OCI-M2 (cell line): ENCODE measurements around the gene RUBCNL.
A peak's percentile ranks its signal among the peaks of the same experiment; 100 is the strongest.
"Not testable (repeated sequence)": the region's sequence is repeated elsewhere in the genome, so short reads cannot be mapped to it uniquely, and the experiment has no call there.

ENCODE experiments used
- DNase-seq: peaks from one replicate; lab custom pipeline; 2025; ENCODE audit not compliant: unreplicated experiment; lab: John Stamatoyannopoulos, UW

The RUBCNL gene

DNA sequence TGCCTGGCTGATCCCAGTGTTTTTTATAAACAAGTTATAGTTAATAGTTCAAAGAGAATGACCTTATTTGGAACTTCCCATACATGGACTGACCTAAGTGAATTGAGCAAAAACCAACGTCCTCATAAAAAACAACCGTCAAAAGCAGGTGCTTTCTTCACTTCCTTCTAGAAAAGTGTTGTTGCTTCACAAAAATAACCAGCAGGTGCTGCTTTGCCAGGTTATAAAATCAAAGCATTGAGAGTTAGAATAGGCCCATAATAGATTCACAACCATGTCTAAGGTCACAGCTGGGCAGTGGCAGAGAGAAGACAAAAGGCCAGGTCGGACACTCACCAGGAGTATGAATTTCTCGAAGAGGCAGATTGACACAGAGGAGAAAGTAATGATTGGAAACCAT is 9.5 kb downstream of the RUBCNL start:
- no peak for DNase-seq

DNA sequence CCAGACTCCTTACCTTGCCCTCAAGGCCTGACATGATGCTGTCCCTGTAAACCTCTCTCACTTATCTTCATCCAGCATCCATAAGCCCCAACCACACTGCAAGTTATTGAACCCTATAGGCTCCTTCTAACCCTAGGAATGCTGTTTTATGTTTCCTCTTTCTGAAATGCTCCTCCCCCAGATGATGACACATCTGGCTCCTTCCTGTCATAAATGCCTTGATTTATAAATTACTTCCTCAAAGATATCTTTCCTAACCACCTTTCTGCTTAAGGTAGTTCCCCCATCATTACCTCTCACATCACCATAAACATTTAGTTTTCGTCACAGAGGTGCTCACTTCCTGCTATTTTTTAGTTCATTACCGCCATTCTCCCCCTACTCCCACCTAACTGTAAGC is 12.3 kb downstream of the RUBCNL start:
- DNase-seq: no peak

DNA sequence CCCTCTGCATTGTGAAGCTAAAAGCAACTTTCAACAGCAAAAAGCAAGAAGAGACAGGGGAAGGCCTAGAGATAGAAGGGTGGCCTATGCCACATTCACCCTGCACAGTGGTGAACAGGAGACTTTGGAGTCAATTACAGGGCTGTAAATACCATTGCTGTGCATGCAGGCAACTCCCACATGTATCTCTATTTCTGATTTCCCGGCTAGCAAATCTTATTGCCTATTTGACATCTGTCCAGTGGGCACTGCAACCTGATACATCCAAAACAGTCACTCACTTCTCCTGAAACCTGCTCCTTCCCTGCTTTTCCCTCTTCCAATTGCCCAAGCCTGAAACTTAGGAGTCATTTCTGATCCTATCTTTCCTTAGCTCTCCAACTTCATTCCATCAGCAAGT is 13.4 kb downstream of the RUBCNL start:
- no peak for DNase-seq

DNA sequence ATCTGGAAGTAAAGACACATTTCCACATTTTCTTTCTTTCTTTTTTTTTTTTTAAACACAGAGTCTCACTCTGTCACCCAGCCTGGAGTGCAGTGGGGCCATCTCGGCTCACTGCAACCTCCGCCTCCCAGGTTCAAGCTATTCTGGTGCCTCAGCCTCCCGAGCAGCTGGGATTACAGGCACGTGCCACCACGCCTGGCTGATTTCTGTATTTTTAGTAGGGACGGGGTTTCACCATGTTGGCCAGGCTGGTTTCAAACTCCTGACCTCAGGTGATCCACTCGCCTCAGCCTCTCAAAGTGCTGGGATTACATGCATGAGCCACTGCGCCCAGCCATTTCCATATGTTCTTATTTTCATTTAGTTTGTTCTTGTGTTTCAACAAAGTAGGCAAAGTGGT is 14.1 kb downstream of the RUBCNL start:
- DNase-seq: not testable (repeated sequence)

DNA sequence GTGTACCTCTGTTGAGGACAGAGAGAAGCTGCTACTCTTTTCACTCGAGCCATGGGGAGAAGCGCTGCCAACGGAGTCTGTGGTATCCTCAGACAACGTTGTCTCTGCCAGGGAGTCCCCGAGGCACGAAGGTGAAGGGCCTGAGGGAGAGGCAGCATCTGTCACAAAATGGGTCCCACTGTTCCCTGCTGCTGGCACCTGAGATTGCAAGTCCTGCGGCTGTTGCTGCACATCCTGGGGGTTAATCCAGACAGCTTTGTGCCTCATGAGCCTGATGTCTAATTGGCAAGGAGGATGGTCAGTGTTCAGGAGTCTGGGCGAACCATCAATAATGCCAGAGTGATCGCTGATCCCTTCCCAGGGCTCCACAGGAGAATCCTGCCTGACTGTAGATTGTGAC is 15.0 kb downstream of the RUBCNL start:
- DNase-seq: no peak

DNA sequence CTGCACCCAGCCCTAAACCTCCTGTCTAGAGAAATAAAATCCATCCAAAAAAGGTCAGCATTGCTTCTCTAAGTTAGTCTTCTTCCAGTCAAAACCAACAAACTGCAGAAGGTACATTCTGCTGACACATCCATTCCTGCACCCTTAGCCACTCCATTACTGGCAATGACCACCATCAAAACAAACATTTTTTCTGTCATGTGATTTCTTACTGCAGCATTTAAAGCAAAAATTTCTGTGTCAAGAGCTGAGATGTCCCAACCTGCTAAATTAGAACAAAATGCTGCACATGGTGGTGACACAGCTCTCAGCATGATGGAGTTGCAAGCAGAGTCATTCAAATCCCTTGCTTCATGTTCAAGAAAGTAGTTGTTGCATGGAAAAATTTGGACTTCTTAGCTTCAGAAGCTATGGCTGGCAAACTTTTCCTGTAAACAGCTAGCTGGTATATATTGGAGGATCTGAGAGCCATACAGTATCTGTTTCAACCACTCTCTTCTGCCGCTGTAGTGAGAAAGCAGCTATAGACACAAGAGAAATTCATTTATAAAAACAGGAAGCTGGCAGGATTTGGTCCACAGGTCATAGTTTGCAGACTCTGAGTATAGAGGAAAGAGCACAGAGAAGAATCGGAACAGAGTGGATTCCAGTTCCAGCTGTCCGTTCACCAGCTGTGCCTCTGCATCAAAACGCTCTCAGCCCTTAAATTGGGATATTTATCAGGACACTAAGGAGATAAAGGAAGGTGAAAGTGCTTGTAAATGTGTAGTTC is 17.4 kb downstream of the RUBCNL start:
- no peak for DNase-seq

DNA sequence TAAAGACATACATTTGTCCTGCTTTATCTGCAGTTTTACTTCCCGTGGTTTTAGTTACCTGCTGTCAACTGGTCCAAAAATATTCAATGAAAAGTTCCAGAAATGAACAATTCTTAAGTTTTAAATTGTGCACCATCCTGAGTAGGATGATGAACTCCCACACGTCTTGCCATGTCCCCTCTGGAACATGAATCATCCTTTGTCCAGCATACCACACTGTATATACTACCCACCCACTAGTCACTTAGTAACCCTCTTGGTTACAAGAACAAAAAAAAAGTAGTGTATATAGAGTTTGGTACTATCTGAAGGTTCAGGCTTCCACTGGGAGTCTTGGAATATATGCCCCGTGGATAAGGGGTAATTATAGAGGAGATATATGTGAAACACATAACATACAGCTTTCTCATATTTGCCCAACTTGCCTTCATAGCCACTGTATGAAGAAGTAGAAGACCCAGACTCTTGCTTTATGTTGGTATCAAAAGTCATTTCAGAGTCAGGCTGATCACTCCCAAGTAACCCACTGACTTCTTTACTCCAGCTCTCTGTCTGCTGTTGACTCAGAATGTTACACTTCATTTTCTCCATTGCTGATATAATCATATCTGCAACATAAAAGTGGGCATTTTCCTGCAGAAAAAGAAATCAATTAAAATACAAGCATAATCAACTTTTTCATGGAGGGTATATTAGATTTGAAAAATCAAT is 19.3 kb downstream of the RUBCNL start:
- no peak for DNase-seq

DNA sequence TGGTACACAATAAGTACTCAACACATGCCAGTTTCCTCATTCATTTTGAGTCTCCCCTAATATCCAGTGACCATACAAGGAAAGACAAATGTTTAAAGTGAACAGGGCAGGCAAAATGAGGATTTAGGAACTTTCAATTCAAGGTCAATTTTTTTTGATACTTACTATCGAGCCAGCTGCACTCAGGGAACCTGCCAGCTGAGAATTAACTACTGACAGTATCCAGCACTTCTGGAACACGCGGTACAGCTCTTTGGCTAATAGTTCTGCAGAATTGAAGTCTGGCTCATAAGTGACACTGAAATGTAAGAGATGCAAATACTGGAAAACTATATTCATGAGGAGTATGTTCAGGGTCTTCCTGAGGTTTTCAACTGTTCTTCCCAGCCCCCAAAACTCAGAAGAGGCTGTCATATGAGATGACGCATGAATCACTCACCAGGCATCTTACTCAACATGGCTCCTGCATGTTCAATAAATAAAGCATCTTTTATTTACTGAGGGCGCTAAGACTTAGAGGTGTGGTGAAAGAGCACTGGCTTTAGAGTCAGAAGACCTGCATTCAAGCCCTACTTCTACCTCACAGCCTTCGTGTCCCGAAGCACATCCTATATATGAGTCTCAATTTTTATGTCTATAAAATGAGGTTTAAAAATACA is 25.6 kb downstream of the RUBCNL start:
- DNase-seq: no peak

DNA sequence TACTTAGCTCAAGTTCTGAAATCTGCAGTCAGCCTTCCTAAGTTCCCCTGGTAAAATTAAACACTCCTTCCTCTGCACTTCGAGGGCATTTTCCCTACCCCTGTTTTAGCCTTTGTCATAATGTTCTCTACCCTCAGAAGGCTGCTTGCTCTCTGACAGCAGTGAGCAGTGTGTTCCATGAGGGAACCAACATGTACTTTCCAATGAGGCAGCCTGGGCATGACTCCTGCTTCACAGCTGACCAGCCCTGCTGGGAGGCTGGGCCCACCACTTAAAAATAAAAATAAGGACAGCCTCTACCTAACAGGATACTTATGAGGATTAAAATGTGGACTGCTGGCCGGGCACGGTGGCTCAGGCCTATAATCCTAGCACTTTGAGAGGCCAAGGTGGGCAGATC is 26.4 kb downstream of the RUBCNL start:
- DNase-seq: no peak

DNA sequence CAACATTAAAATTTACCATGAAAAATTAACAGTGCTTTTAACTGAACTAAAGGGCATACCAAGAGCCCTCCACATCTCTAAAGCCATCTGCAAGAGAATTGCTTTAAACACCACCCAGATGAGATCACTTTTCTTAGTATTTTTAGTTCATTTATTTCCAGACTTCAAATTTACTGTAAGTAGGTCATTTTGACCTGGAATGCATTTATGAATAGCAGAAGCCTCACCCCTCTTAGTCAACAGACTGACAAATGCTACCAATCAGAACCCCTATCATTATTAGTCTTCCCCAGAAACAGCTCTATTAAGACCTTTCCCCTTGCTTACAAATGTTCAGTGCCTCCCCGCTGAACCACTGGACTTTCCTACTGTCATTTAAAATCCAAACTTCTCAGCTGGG is 27.3 kb downstream of the RUBCNL start:
- no peak for DNase-seq

DNA sequence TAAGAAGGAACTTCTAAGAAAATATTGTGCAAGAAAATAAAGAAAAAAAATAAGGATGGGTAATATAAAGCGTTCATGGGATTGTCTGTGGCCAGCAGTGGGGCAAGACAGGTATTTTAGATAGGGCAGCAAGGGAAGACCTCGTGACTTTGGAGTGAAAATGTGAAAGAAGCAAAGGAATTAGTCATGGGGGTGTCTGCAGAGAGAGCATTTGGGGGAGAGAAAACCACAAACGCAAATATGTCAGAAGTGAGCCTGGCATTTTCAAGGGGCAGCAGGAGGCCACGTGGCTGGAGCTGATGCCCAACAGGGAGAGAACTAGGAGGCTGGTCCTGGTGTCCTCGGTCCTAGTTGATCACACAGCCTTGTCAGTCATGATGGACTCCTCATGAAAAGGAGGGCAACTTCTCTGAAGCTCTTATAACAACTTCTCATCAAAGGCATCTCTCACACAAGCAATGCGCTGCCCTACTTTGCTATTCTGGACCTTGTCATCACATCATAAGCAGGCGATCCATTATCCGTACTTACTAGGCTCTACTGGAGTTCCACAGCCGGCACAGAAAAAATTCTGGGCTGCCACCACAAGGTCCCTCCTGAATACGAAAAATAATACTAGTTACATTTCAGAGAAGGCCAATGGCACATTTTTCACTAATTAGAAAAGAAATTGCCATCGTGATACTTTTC is 31.0 kb downstream of the RUBCNL start:
- DNase-seq: no peak

DNA sequence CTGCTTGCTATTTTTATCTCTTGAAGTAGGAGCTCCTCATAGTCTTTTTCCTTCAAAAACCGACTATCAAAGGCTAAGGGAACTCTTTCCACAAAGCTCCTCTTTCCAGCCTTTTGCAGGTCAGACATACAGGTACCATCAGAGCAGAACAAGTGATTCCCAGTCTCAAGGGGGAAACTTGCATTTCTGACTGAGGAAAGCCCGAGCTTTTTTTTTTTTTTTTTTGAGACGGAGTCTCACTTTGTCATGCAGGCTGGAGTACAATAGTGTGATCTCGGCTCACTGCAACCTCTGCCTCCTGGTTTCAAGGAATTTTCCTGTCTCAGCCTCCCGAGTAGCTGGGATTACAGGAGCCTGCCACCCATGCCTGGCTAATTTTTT is 32.0 kb downstream of the RUBCNL start:
- DNase-seq: no peak

DNA sequence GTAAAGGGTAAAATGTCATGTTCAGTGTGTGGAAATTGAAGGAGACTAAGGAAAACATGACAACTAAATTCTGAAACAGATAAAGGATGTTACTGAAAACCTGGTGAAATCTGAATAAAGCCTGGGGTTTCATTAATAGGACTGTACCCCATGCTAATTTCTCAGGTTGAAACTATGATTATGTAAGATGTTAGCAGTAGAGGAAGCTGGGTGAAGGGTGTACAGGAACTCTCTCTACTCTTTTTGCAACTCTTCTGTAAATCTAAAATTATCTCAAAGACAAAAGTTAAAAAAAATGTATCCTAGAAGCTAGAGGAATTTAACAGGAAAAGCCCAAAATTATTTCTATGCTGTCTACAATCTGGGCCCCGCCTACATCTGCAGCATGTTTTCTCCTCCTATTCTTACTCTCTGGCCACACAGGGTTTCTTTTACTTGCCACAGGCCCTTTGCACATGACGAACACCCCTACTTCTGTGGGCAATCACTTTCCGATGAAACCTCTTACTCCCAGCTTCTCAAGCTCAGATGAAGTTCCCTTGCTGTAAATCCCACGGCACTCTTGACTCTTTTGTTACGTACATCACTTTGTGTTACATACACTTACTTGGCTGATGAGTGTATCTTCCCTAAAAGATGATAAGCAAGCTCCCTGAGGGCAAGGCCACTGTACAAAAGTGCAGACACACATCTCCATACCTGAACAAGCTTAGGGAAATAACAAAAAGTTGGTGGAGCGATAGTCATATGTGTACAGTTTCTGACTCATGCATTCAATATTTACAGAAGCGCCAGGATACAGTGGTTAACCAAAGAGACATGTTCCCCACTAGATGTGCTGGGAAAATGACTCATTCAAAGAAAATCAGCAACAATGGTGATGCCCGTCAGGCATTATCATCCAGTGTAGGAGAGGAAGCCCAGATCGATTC is 32.6 kb downstream of the RUBCNL start:
- peak; percentile 9 for DNase-seq

DNA sequence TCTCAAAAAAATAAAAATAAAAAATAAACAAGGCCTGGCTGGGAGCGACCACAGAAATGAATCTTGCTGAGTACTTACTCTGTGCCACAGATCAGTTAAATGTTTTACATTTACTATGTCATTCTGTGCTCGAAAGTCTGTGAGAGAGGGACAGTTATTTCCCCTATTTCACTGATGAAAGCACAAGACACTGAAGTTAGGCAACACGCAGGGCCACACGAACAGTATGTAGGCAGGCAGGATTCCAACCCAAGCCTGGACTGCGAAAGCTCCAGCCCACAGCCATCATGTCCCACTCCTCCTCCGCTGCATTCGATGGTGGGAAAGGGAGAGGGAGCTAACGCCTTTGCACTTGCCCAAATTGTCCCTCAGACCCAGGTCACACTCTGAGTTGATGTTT is 34.2 kb downstream of the RUBCNL start:
- DNase-seq: no peak

DNA sequence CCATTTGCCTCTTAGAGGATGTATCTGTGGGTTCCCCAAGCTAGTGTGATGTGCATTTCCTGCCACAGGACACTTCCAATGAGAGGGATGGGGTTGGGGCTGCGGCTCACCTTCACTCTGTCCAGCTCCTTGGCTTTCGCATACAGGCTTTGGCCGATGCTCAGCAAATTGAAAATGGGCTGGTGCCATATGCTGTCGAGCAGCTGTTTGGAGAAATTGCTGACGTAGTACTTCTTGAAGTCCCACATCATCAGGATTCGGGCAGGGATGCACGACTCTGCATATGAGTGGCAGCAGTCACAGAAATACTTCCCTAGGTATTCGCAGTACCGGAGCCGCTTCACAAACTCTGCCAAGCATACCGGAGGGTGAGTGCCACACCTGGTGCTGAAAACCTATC is 37.0 kb downstream of the RUBCNL start:
- no peak for DNase-seq

DNA sequence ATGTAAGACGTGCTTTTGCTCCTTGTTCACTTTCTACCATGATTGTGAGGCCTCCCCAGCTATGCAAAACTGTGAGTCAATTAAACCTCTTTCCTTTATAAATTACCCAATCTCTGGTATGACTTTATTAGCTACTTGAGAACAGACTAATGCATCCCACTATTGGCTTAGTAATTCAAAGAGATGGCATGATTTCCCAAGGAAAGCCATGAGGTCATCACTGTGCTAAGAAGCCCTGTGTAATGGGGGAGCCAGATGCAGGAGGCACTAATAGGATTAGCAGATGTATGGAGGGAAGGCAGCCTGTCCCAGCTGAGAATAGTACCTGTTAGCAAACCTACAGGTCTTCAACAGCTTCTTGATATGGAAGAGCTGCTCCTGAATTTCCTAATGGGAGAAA is 38.1 kb downstream of the RUBCNL start:
- no peak for DNase-seq

DNA sequence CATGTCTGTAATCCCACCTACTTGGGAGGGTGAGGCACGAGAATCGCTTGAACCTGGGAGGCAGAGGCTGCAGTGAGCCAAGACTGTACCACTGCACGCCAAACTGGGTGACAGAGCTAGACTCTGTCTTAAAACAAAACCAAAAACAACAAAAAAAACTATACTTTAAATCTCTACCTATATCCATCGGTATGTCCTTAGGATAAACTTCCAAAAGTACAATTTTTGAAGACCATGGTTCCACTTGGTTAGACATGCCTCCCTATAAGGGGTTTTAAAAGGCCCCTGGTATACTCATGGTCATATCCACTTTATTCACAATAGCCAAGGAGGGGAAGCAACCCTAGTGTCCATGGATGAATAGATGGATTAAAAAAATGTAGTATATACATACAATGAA is 39.8 kb downstream of the RUBCNL start:
- DNase-seq: no peak

DNA sequence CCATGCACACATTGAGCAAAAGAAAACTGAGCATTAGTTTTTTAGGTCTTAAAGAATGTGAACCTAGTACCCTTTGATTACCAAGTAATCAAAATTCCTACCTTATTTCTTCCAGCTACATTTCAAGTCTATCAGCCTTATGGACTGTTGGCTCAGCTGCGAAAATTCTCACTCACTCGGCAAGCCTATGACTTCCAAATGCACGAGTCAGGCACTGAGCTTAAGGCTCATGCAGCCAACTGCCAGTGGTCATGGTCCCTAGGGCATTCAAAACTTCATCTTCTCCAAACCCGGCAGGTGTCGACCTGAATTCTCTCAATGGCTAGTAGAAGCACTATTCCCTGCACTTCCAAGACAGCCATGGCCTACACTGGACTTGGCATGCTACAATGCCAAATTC is 41.2 kb downstream of the RUBCNL start:
- DNase-seq: no peak

DNA sequence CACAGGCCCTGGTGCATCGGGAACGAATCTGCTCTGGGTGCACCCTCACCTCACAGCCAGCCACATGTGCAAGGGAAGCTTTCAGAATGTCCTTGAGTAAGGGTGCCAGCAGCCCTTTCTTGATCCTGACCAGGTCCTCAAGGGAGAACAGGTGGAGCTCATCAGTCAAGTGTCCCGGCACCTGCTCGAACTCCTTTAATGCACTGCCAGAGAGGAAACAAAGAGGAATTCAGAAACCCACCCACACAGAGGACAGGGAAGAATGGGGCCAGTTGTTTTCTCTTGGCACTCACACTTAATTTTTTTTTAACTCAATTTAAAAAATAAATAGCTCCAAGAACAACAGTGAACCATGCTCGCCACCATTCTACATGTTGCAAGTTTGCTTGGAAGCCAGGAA is 41.7 kb downstream of the RUBCNL start:
- DNase-seq: no peak

DNA sequence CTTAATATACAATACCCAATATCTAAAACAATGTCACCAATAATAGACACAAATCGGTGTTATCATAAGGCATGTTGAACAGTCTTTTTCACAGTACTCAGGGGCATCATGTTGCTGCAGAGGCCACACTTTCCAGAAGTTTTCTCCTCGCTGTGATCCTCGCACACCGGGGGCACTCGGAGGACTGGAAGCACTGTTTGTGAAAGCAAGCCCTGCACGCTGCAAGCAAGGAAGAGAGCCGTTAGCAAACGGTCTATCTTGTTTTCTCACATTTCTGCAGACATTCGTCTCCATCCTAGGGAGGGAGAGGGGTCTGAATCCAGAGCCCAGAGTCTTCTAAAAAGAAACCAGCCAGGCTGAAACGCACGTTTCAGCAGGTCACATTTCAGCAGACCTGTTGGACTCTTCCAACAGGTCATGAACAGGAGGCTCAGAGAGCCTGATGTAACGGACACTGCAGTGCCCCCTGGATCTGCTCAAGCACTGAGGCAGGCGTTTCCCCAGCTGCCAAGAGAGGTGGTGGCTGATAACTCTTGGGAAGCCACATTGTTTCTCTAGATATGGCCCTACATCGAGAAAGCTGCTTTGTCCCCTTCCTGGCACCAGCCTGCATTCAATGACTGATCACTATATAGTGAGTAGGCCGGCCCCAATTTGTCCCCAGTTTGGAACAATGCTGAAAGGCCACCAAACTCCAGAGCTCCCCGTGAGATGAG is 43.6 kb downstream of the RUBCNL start:
- peak; percentile 18 for DNase-seq
